HG03196 (cell line): ENCODE measurements around the gene SYNJ1.
A peak's percentile ranks its signal among the peaks of the same experiment; 100 is the strongest.
"Not testable (repeated sequence)": the region's sequence is repeated elsewhere in the genome, so short reads cannot be mapped to it uniquely, and the experiment has no call there.

Experiments used
- ATAC-seq: cut with Tn5 transposase; IDR thresholded peaks from one replicate; pipeline ENCODE4 v1.9.1; 2021; ENCODE audit not compliant: unreplicated experiment

Gene SYNJ1

GRCh38 chr21:32739946-32740345, 12.1 kb upstream of the SYNJ1 start:
- ATAC-seq, result no peak

- not testable (repeated sequence) for ATAC-seq
Observed at GRCh38 chr21:32736083-32736482, 8.3 kb upstream of the SYNJ1 start.

- ATAC-seq, result no peak
Observed at GRCh38 chr21:32735524-32735923, 7.7 kb upstream of the SYNJ1 start.

GRCh38 chr21:32733990-32734613, 6.3 kb upstream of the SYNJ1 start:
- no peak for ATAC-seq

- no peak for ATAC-seq
Observed at GRCh38 chr21:32733356-32733755, 5.5 kb upstream of the SYNJ1 start.

GRCh38 chr21:32732544-32732943, 4.7 kb upstream of the SYNJ1 start:
- no peak for ATAC-seq

GRCh38 chr21:32728848-32729247, 1.0 kb upstream of the SYNJ1 start:
- no peak for ATAC-seq

GRCh38 chr21:32728456-32728839, 635 bp upstream of the SYNJ1 start:
- ATAC-seq, result no peak

GRCh38 chr21:32726839-32727686, 750 bp downstream of the SYNJ1 start:
- peak; percentile 18 for ATAC-seq

- no peak for ATAC-seq
Observed at GRCh38 chr21:32719085-32719484, 8.7 kb downstream of the SYNJ1 start.

- ATAC-seq, result no peak
Observed at GRCh38 chr21:32717851-32718316, 9.9 kb downstream of the SYNJ1 start.

GRCh38 chr21:32716486-32716885, 11.3 kb downstream of the SYNJ1 start:
- ATAC-seq, result no peak

GRCh38 chr21:32713726-32714125, 14.1 kb downstream of the SYNJ1 start:
- no peak for ATAC-seq

- no peak for ATAC-seq
Observed at GRCh38 chr21:32712641-32713040, 15.2 kb downstream of the SYNJ1 start.

- ATAC-seq, result peak; percentile 98
Observed at GRCh38 chr21:32712043-32712442, 15.8 kb downstream of the SYNJ1 start.

- ATAC-seq, result no peak
Observed at GRCh38 chr21:32710987-32711386, 16.8 kb downstream of the SYNJ1 start.

- no peak for ATAC-seq
Observed at GRCh38 chr21:32710069-32710784, 17.6 kb downstream of the SYNJ1 start.

GRCh38 chr21:32708069-32708468, 19.7 kb downstream of the SYNJ1 start:
- ATAC-seq, result no peak

GRCh38 chr21:32705901-32706300, 21.9 kb downstream of the SYNJ1 start:
- ATAC-seq, result no peak

GRCh38 chr21:32705139-32705538, 22.7 kb downstream of the SYNJ1 start:
- ATAC-seq, result no peak

- ATAC-seq, result no peak
Observed at GRCh38 chr21:32702702-32703101, 25.1 kb downstream of the SYNJ1 start.
